Measurements from ENCODE around the gene ITGA3.
A peak's percentile ranks its signal among the peaks of the same experiment; 100 is the strongest.

The ITGA3 gene

DNA sequence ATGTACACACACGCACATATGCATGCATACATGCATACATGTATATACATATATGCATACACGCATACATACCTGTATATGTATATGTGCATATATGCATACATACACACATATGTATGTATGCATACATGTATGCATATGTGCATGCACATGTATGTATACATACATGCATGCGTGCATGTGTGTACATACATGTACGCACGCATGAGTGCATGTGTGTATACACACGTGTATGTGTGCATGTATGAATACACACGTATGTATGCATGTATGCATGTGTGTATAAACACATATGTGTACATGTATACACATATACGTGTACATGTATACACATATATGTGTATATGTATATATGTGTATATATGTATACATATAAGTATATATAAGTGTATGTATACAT lies 32.4 kb upstream of the ITGA3 start:
- no peaks in the 10 kb centered on the region for H3K9me3 ChIP-seq (ENCODE audit: control insufficient read depth, low read length)
- H3K36me3 ChIP-seq (ENCODE audit: control insufficient read depth, insufficient read depth, low read length) = no peaks in the 10 kb centered on the region
- DNase-seq = no peak
- H3K4me1 ChIP-seq (ENCODE audit: control insufficient read depth, insufficient read depth, low read length, poor library complexity, severe bottlenecking) = peaks cover 10% of the 10 kb centered on the region
- no peak overlapping the region for H3K27ac ChIP-seq (ENCODE audit: insufficient read depth, low read length, poor library complexity, severe bottlenecking)
- peaks cover 14% of the 10 kb centered on the region for H3K27me3 ChIP-seq (replicated peaks; ENCODE audit: control insufficient read depth, insufficient read depth, low read length, poor library complexity, severe bottlenecking)
- H3K4me3 ChIP-seq (ENCODE audit: insufficient read depth, low read depth, low read length, poor library complexity, severe bottlenecking) = no peak overlapping the region

GRCh38 chr17:50024808-50025207 lies 31.1 kb upstream of the ITGA3 start:
- Histone ChIP-seq H3K36me3 (ENCODE audit: control insufficient read depth, insufficient read depth, low read length) (no peaks in the 10 kb centered on the region), H3K9me3 (ENCODE audit: control insufficient read depth, low read length) (no peaks in the 10 kb centered on the region), H3K27ac (ENCODE audit: insufficient read depth, low read length, poor library complexity, severe bottlenecking) (no peak overlapping the region), H3K4me1 (ENCODE audit: control insufficient read depth, insufficient read depth, low read length, poor library complexity, severe bottlenecking) (peaks cover 10% of the 10 kb centered on the region), H3K27me3 (replicated peaks; ENCODE audit: control insufficient read depth, insufficient read depth, low read length, poor library complexity, severe bottlenecking) (peaks cover 19% of the 10 kb centered on the region), H3K4me3 (ENCODE audit: insufficient read depth, low read depth, low read length, poor library complexity, severe bottlenecking) (no peak overlapping the region)
- no peak for DNase-seq

DNA sequence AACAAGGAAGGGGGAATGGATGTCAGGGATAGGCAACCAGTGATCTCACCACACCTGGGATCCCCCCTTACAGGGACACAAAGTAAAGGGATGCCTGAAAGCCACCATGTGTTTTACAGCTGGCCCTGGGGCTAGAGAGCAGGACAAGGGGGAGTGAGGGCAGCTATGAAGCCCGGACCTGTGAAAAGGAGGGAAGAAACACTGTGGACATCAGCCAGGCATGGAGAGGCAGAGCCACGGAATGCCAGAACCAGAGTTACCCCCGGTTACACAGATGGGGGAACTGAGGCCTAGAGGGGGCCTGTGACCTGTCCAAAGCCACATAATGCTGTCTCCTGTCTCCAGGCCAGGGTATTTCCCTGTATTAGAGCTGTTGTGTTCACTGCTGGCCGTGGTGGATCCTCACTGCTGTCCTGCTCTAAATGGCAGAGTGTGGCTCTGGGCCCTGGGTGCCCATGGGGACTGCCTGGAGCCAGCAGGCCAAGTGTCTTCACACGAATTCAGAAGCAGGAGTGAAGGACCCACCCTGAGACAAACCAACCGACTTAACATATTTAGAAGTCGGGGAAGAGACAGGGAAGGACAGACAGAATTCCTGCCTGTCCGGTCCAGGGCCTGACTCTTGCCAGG lies 29.7 kb upstream of the ITGA3 start:
- no peak for DNase-seq
- Histone ChIP-seq H3K36me3 (ENCODE audit: control insufficient read depth, insufficient read depth, low read length) (no peaks in the 10 kb centered on the region), H3K27ac (ENCODE audit: insufficient read depth, low read length, poor library complexity, severe bottlenecking) (no peak overlapping the region), H3K9me3 (ENCODE audit: control insufficient read depth, low read length) (no peaks in the 10 kb centered on the region), H3K4me3 (ENCODE audit: insufficient read depth, low read depth, low read length, poor library complexity, severe bottlenecking) (no peak overlapping the region), H3K27me3 (replicated peaks; ENCODE audit: control insufficient read depth, insufficient read depth, low read length, poor library complexity, severe bottlenecking) (peaks cover 19% of the 10 kb centered on the region), H3K4me1 (ENCODE audit: control insufficient read depth, insufficient read depth, low read length, poor library complexity, severe bottlenecking) (peaks cover 10% of the 10 kb centered on the region)

DNA sequence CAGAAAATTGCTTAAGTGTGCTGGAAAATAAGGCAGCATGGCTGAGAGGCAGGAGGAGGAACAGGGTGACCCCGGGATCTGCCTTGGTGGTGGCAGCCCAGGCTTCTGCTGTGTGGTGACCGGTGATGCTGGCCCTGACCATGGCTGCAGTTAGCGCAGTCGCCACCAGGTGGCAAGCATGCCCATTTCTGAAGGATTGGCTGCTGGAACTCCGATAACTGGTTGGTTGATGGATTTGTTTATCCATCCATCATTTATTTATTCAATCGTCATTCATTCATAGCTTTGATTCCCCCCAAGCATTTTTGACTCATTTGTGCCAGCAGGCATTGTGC lies 29.1 kb upstream of the ITGA3 start:
- H3K27me3 ChIP-seq (replicated peaks; ENCODE audit: control insufficient read depth, insufficient read depth, low read length, poor library complexity, severe bottlenecking) = peaks cover 19% of the 10 kb centered on the region
- no peak overlapping the region for H3K27ac ChIP-seq (ENCODE audit: insufficient read depth, low read length, poor library complexity, severe bottlenecking)
- H3K4me1 ChIP-seq (ENCODE audit: control insufficient read depth, insufficient read depth, low read length, poor library complexity, severe bottlenecking) = peaks cover 10% of the 10 kb centered on the region
- peak; percentile 56 to 65 (median 56) for DNase-seq
- H3K9me3 ChIP-seq (ENCODE audit: control insufficient read depth, low read length) = no peaks in the 10 kb centered on the region
- H3K36me3 ChIP-seq (ENCODE audit: control insufficient read depth, insufficient read depth, low read length) = no peaks in the 10 kb centered on the region
- no peak overlapping the region for H3K4me3 ChIP-seq (ENCODE audit: insufficient read depth, low read depth, low read length, poor library complexity, severe bottlenecking)

GRCh38 chr17:50027172-50027880 lies 28.6 kb upstream of the ITGA3 start:
- Histone ChIP-seq H3K4me1 (ENCODE audit: control insufficient read depth, insufficient read depth, low read length, poor library complexity, severe bottlenecking) (peaks cover 10% of the 10 kb centered on the region), H3K27me3 (replicated peaks; ENCODE audit: control insufficient read depth, insufficient read depth, low read length, poor library complexity, severe bottlenecking) (peaks cover 19% of the 10 kb centered on the region), H3K27ac (ENCODE audit: insufficient read depth, low read length, poor library complexity, severe bottlenecking) (no peak overlapping the region), H3K36me3 (ENCODE audit: control insufficient read depth, insufficient read depth, low read length) (no peaks in the 10 kb centered on the region), H3K9me3 (ENCODE audit: control insufficient read depth, low read length) (no peaks in the 10 kb centered on the region), H3K4me3 (ENCODE audit: insufficient read depth, low read depth, low read length, poor library complexity, severe bottlenecking) (no peak overlapping the region)
- DNase-seq = peak in 1 of 3 donors; percentile 2

GRCh38 chr17:50027881-50028735 lies 27.8 kb upstream of the ITGA3 start:
- peaks cover 19% of the 10 kb centered on the region for H3K27me3 ChIP-seq (replicated peaks; ENCODE audit: control insufficient read depth, insufficient read depth, low read length, poor library complexity, severe bottlenecking)
- no peak overlapping the region for H3K27ac ChIP-seq (ENCODE audit: insufficient read depth, low read length, poor library complexity, severe bottlenecking)
- H3K9me3 ChIP-seq (ENCODE audit: control insufficient read depth, low read length) = no peaks in the 10 kb centered on the region
- peaks cover 10% of the 10 kb centered on the region for H3K4me1 ChIP-seq (ENCODE audit: control insufficient read depth, insufficient read depth, low read length, poor library complexity, severe bottlenecking)
- DNase-seq = no peak
- no peak overlapping the region for H3K4me3 ChIP-seq (ENCODE audit: insufficient read depth, low read depth, low read length, poor library complexity, severe bottlenecking)
- H3K36me3 ChIP-seq (ENCODE audit: control insufficient read depth, insufficient read depth, low read length) = no peaks in the 10 kb centered on the region

- Histone ChIP-seq H3K27ac (ENCODE audit: insufficient read depth, low read length, poor library complexity, severe bottlenecking) (no peak overlapping the region), H3K36me3 (ENCODE audit: control insufficient read depth, insufficient read depth, low read length) (no peaks in the 10 kb centered on the region), H3K4me1 (ENCODE audit: control insufficient read depth, insufficient read depth, low read length, poor library complexity, severe bottlenecking) (peaks cover 10% of the 10 kb centered on the region), H3K9me3 (ENCODE audit: control insufficient read depth, low read length) (no peaks in the 10 kb centered on the region), H3K27me3 (replicated peaks; ENCODE audit: control insufficient read depth, insufficient read depth, low read length, poor library complexity, severe bottlenecking) (peaks cover 19% of the 10 kb centered on the region), H3K4me3 (ENCODE audit: insufficient read depth, low read depth, low read length, poor library complexity, severe bottlenecking) (no peak overlapping the region)
- DNase-seq = no peak
Measured at GRCh38 chr17:50028736-50029120, 27.2 kb upstream of the ITGA3 start.

GRCh38 chr17:50029185-50029584 lies 26.7 kb upstream of the ITGA3 start:
- H3K4me3 ChIP-seq (ENCODE audit: insufficient read depth, low read depth, low read length, poor library complexity, severe bottlenecking) = no peak overlapping the region
- H3K27me3 ChIP-seq (replicated peaks; ENCODE audit: control insufficient read depth, insufficient read depth, low read length, poor library complexity, severe bottlenecking) = peaks cover 19% of the 10 kb centered on the region
- no peaks in the 10 kb centered on the region for H3K36me3 ChIP-seq (ENCODE audit: control insufficient read depth, insufficient read depth, low read length)
- peaks cover 10% of the 10 kb centered on the region for H3K4me1 ChIP-seq (ENCODE audit: control insufficient read depth, insufficient read depth, low read length, poor library complexity, severe bottlenecking)
- no peak overlapping the region for H3K27ac ChIP-seq (ENCODE audit: insufficient read depth, low read length, poor library complexity, severe bottlenecking)
- no peak for DNase-seq
- H3K9me3 ChIP-seq (ENCODE audit: control insufficient read depth, low read length) = no peaks in the 10 kb centered on the region

- no peaks in the 10 kb centered on the region for H3K4me1 ChIP-seq (ENCODE audit: control insufficient read depth, insufficient read depth, low read length, poor library complexity, severe bottlenecking)
- H3K27me3 ChIP-seq (replicated peaks; ENCODE audit: control insufficient read depth, insufficient read depth, low read length, poor library complexity, severe bottlenecking) = peaks cover 5% of the 10 kb centered on the region
- no peaks in the 10 kb centered on the region for H3K36me3 ChIP-seq (ENCODE audit: control insufficient read depth, insufficient read depth, low read length)
- DNase-seq = no peak
- no peak overlapping the region for H3K27ac ChIP-seq (ENCODE audit: insufficient read depth, low read length, poor library complexity, severe bottlenecking)
- H3K4me3 ChIP-seq (ENCODE audit: insufficient read depth, low read depth, low read length, poor library complexity, severe bottlenecking) = no peak overlapping the region
- H3K9me3 ChIP-seq (ENCODE audit: control insufficient read depth, low read length) = no peaks in the 10 kb centered on the region
Measured at GRCh38 chr17:50033316-50033715, 22.6 kb upstream of the ITGA3 start.
